ENCODE data around the gene NCF2.

GRCh38 chr1:183635099-183635605 lies 44.9 kb upstream of the NCF2 start:
- TF ChIP-seq REST (IDR thresholded peaks at IDR 0.05) (no peak), RAD21 (IDR thresholded peaks at IDR 0.05) (no peak), CTCF (IDR thresholded peaks at IDR 0.05; ENCODE audit: low read depth, low read length, missing input control) (no peak), TAF1 (conservative IDR thresholded peaks at IDR 0.05) (no peak), YY1 (IDR thresholded peaks at IDR 0.05) (no peak), RXRA (IDR thresholded peaks at IDR 0.05) (no peak), GABPA (IDR thresholded peaks at IDR 0.05 in 1 of 2, conservative IDR thresholded peaks at IDR 0.05 in 1 of 2) (no peak)
